Stimulated activated CD4-positive, alpha-beta T cell treated with anti-CD3 and anti-CD28 coated beads, Interleukin-1b, Interleukin-23, amount 100 ng/mL, for 24 hours (primary cell): ENCODE results near the gene PSAPL1.

Source experiments
- DNase-seq, 4 experiments: peaks; one replicate each; pipeline ENCODE4 v3.0.0-alpha.2; 2020; ENCODE audit warnings: low read depth in 4 of 4, low spot score in 1 of 4

Gene PSAPL1, protein sequence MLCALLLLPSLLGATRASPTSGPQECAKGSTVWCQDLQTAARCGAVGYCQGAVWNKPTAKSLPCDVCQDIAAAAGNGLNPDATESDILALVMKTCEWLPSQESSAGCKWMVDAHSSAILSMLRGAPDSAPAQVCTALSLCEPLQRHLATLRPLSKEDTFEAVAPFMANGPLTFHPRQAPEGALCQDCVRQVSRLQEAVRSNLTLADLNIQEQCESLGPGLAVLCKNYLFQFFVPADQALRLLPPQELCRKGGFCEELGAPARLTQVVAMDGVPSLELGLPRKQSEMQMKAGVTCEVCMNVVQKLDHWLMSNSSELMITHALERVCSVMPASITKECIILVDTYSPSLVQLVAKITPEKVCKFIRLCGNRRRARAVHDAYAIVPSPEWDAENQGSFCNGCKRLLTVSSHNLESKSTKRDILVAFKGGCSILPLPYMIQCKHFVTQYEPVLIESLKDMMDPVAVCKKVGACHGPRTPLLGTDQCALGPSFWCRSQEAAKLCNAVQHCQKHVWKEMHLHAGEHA

DNA sequence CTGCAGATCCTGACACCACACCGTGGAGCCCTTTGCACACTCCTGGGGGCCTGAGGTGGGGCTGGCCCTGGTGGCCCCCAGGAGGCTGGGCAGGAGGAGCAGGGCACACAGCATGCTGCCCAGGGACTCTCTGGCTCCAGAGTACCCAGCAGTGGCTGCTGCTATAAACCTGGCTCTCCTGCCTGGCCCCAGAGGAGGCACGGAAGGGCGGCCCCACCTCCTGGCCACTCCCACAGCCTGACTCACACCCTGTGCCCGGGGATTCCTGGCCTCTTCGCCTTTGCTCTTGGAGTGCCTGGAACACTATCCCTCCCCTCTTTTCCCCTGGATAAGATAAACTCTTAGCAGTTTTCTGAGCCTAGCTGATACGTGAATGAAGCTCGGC, at the start of gene PSAPL1:
Gene PSAPL1 (minus strand): TSS at position 165 of the 385 bp plus-strand sequence. CDS start 51 bp downstream, at position 114.
- DNase-seq = no peak

GRCh38 chr4:7481227-7481626, 46.5 kb upstream of the PSAPL1 start:
- no peak for DNase-seq

- DNase-seq = no peak
Measured at GRCh38 chr4:7480423-7480822, 45.7 kb upstream of the PSAPL1 start.

DNA sequence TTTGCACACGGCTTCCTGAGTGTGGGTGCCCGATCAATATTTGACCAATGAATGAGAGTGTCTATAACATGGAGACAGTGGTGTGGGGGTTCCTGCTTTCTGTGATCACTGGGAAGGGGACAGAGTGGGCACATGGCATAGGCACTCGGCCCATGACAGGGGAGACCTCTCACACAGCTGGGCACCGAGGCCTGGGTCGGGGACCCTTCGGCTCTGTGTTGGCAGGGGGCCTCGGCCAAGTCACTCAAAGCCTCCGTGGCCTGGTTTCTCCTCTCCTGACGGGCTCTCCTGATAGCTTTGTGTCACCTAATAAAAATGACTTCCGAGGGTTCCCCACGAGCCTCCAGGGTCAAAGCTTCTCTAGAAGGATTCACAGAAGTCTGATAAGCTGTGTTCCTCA, 43.9 kb upstream of the PSAPL1 start:
- DNase-seq = no peak

GRCh38 chr4:7477695-7478094, 43.0 kb upstream of the PSAPL1 start:
- DNase-seq = no peak

DNA sequence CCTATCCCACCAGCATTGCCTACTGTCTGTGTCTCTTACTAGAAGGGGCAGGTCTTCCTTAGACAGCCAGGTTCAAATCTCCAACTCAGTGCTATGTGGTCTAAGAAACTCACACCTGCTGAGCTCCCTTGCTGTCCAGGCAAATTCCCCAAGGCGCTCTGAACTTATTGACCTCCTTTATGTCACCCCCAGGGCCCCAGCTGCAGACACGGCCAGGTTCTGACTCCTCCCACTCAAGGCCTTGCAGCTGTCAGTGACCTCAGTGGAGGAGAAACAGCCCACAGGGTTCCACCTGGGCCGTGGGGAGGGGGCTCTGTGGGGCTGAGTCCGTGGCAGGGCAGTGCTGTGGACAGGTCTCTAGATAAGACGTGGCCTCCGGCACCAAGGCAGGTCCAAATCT, 42.1 kb upstream of the PSAPL1 start:
- no peak for DNase-seq

DNA sequence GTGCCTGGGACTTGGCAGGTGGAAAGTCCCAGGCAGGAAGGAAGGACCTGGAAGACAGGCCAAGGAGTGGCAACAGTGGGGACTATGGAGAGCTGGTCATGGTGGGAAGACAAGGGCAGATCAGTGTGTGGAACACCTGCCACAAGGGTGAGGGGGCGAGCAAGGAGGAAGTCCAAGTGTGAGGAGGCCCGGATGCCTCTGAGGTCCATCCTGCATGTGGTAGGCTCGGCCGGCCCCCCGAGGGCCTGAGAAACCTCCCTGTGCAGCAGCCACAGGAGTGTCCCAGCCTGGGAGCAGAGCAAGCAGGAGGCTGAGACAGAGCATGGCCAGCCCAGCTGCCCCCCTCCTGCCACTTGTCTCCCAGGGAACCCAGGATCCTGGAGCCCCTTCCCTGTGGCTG, 40.5 kb upstream of the PSAPL1 start:
- no peak for DNase-seq

DNA sequence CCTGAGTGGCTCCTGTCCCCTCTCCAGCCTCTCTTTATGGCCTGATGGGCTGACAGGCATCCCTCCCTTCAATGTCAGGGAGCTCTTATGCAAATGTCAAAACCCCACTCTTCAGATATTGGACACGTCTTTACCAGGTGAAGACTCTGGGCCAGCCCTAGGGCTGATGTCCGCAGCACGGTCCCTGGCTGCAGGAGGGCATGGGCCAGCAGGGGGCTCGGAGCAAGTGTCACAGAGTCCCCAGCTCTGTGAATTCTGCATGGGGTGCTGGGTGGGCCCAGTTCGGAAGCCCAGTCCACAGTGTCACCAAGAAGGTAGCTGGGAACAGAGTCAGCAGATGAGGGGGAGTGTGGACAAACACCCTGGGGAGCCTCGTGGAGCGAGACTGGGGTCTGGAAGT, 39.6 kb upstream of the PSAPL1 start:
- no peak for DNase-seq

- no peak for DNase-seq
Measured at GRCh38 chr4:7473081-7473480, 38.4 kb upstream of the PSAPL1 start.

- DNase-seq = no peak
Measured at GRCh38 chr4:7472442-7473013, 37.8 kb upstream of the PSAPL1 start.

DNA sequence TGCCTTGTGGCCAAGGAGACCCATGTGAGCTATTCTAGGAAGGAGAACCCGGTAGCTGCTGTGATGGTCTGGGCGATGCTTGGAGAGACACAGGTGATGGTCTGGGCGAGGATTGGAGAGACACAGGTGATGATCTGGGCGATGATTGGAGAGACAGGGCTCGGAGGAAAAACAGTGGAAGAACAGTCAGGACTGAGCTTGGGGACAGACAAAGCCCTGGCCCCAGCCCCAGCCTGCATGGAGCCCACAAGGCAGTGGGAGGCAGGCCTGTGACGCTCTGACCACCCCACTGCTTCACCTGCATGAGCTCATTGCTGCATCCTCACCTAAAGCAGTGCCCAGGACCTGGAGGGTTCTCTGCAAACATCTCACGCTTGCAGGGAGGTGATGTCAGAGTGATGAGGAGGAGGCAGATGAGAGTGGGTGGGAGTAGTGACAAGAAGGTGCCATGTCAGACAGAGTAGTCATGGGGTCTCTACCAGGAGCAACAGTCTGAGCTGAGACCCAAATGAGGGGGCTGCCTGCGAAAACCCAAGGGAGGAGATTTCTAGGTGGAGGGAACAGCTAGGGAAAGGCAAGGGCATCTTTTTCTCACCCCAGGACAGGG, 35.9 kb upstream of the PSAPL1 start:
- no peak for DNase-seq

GRCh38 chr4:7470111-7470510, 35.4 kb upstream of the PSAPL1 start:
- DNase-seq = no peak

GRCh38 chr4:7469023-7469422, 34.3 kb upstream of the PSAPL1 start:
- DNase-seq = no peak

GRCh38 chr4:7467471-7467870, 32.7 kb upstream of the PSAPL1 start:
- DNase-seq = no peak

DNA sequence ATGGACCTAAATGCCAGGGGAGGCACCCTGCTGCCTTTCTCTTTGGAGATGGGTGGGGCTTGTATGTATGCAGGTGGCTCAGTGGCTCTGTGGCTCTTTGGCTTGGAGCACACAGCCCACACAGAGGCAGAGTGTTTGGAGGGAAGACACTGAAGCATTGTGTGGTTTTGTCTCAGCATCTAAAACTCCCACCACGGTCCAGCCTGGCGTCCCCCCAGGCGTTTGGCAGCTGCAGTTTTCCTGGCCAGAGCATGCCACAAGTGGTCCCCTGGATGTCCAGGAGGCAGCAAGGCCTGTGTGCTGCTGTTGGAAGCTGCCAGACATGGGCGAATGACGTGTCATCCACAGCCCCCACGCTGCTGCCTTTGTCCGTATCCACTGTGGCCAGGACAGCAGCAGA, 32.2 kb upstream of the PSAPL1 start:
- no peak for DNase-seq

DNA sequence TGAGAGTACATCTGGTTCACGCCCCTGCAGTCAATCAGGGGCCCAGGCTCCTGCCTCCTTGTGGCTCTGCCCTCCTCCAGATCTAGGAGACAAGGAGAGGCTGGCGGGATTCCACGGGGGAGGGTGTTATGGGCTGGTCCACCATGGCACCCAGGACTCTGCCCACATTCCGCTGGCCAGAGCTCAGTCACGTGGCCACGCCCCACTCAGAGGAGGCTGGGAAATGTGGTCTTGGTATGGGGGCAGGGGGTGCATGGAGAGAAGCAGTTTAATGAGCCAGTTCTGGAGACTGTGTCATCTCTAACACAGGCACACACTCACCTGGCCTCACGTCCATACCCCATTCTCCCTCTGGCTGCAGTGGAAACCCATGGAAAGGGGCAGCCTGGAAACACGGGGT, 31.5 kb upstream of the PSAPL1 start:
- DNase-seq = no peak

DNA sequence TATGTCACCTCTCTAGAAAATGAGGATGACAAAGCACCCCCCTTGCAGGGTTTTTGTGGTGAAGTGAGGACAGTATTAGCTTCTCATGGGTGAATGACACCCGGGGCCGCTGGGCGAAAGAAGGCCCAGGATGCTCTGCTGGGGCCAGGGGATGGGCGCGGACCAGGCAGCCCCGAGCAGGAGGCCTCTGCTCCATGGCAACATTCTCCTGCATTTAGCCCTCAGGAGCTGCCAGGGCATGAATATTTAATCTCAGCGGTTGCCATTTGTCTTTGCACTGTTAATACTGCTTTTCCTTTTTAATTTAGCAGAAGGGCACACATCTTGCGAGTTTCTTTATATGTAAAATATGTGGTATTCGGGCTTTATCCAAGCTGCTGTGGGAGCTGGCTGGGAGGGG, 30.3 kb upstream of the PSAPL1 start:
- DNase-seq = no peak

DNA sequence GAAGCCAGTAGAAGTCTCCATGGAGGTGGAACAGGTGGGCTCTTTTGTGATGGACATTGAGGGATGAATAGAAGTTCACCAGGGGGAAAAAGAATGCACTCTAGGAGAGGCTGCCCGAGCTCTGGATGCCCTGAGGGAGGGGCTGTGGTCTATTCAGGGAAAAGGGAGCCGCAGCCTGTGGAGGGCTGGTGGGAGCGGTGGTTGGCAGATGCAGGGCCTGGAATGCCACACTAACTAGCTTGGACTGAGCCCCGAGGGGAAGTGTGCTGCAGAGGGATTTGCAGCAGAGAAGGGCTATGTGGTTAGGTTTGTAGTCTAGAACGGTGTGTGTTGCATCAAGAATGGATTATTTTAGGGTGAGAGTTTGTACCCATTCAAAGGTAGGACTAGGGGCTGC, 29.5 kb upstream of the PSAPL1 start:
- no peak for DNase-seq

- DNase-seq = no peak
Measured at GRCh38 chr4:7463566-7464258, 29.0 kb upstream of the PSAPL1 start.

GRCh38 chr4:7462509-7462971, 27.8 kb upstream of the PSAPL1 start:
- DNase-seq = no peak

- no peak for DNase-seq
Measured at GRCh38 chr4:7461230-7461629, 26.5 kb upstream of the PSAPL1 start.

GRCh38 chr4:7460566-7460965, 25.8 kb upstream of the PSAPL1 start:
- no peak for DNase-seq
